SK-N-SH treated with all-trans-retinoic acid at 6 μM for 48 hours (cell line): ENCODE measurements around the gene DPYSL4.

Experiments
- ARNTL ChIP-seq: fragments of 450-650 bp; formaldehyde crosslinking; IDR thresholded peaks from 2 replicates; pipeline ENCODE4 v1.5.0; 2020; ENCODE audit warnings: low read depth, mild to moderate bottlenecking, moderate library complexity, borderline replicate concordance
- BACH2 ChIP-seq: fragments of 250-450 bp; sonication (Bioruptor Pico); IDR thresholded peaks from 2 replicates; pipeline ENCODE4 v1.9.0; 2021; ENCODE audit warnings: mild to moderate bottlenecking, borderline replicate concordance
- CREB5 ChIP-seq: fragments of 250-450 bp; sonication (Bioruptor Pico); IDR thresholded peaks from 2 replicates; pipeline ENCODE4 v1.5.1; 2020; ENCODE audit warnings: low read depth, mild to moderate bottlenecking, moderate library complexity
- ESRRG ChIP-seq: fragments of 250-450 bp; sonication (Bioruptor Pico); IDR thresholded peaks from 2 replicates; pipeline ENCODE4 v1.6.1; 2021; ENCODE audit warnings: mild to moderate bottlenecking
- OSR1 ChIP-seq: fragments of 250-450 bp; sonication (Bioruptor Pico); IDR thresholded peaks from 2 replicates; pipeline ENCODE4 v1.8.0; 2022; ENCODE audit warnings: moderate library complexity, mild to moderate bottlenecking, inconsistent platforms
- PPARA ChIP-seq: fragments of 250-450 bp; sonication (Bioruptor Pico); IDR thresholded peaks from 2 replicates; pipeline ENCODE4 v1.5.0; 2020; ENCODE audit warnings: mild to moderate bottlenecking, borderline replicate concordance
- RARB ChIP-seq: fragments of 250-450 bp; sonication (Bioruptor Pico); IDR thresholded peaks from 2 replicates; pipeline ENCODE4 v1.8.0; 2021; ENCODE audit warnings: mild to moderate bottlenecking, moderate library complexity
- TOX ChIP-seq: fragments of 250-450 bp; sonication (Bioruptor Pico); IDR thresholded peaks from 2 replicates; pipeline ENCODE4 v1.8.0; 2021; ENCODE audit warnings: mild to moderate bottlenecking, moderate library complexity, borderline replicate concordance
- ZC3H10 ChIP-seq: fragments of 250-450 bp; sonication (Bioruptor Pico); IDR thresholded peaks from 2 replicates; pipeline ENCODE4 v1.5.1; 2021; ENCODE audit warnings: mild to moderate bottlenecking, moderate library complexity
- ZFP3 ChIP-seq: fragments of 250-450 bp; sonication (Bioruptor Pico); IDR thresholded peaks from 2 replicates; pipeline ENCODE4 v1.5.0; 2020; ENCODE audit warnings: mild to moderate bottlenecking, moderate library complexity
- ZFP30 ChIP-seq: fragments of 450-650 bp; formaldehyde crosslinking; IDR thresholded peaks from 2 replicates; pipeline ENCODE4 v1.5.0; 2022; ENCODE audit warnings: mild to moderate bottlenecking, moderate library complexity
- ZNF8 ChIP-seq: fragments of 450-650 bp; formaldehyde crosslinking; IDR thresholded peaks from 2 replicates; pipeline ENCODE4 v1.5.0; 2020; ENCODE audit warnings: mild to moderate bottlenecking, moderate library complexity
- TF ChIP-seq, protein P1 (sequence below): fragments of 250-450 bp; sonication (Bioruptor Pico); IDR thresholded peaks from 2 replicates; pipeline ENCODE4 v1.5.1; 2021; ENCODE audit warnings: mild to moderate bottlenecking, moderate library complexity
- TF ChIP-seq, protein P2 (sequence below): fragments of 250-450 bp; sonication (Bioruptor Pico); IDR thresholded peaks from 2 replicates; pipeline ENCODE4 v1.8.0; 2020; ENCODE audit warnings: mild to moderate bottlenecking, moderate library complexity, borderline replicate concordance

DNA sequence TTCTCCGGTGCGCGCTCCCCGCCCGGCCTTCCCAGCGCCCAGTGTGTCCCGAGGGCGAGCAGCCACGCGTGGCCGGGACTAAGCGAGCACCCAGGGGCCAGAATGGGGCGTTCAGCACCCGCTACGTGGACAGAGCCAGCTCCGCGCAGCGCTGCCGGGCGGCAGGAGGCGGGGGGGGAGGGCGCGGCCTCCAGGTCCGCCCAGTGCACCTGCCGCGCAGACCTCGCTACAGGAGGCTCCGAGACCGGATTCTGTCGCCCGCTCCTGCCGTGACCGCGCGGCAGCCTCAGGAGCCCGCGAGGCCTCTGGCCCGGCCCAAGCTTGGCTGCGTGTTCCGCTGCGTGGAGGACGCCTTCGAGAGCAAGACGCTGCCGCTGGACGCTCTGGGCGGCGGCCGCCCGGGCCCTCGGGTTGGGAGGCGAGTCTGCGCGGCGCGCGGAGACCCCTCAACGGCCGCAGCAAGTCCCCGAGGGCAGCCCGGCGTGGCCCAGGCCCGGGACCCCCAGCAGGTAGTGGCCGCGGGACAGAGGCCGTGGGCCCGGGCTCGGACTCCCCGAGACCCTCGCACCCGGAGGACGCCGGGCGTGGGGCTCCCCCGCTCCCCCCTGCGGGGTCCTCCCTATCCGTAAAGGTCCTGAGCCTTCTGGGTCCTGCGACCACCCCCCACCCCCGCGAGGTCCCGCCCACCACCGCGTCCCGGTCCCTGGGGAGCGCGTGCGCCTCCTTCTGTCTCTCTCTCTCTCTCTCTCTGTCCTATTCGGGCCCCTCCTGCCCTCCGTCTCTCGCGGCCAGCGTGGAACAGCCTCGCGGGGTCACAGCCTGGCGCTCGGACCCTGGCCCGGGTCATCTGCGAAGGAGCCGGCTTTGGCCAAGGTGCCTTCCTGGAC, 904 bp upstream of the DPYSL4 start:
- TF ChIP-seq BACH2 (CRISPR knock-in tag) = no peak
- no peak for TF ChIP-seq CREB5 (CRISPR knock-in tag)
- no peak for TF ChIP-seq ESRRG (CRISPR knock-in tag)
- TF ChIP-seq RARB (CRISPR knock-in tag) = no peak
- no peak for TF ChIP-seq PPARA (CRISPR knock-in tag)
- TF ChIP-seq ZFP30 (CRISPR knock-in tag) = no peak
- no peak for TF ChIP-seq ZNF8 (CRISPR knock-in tag)
- no peak for TF ChIP-seq ZC3H10 (CRISPR knock-in tag)
- no peak for TF ChIP-seq OSR1 (CRISPR knock-in tag)
- TF ChIP-seq, protein P1, sequence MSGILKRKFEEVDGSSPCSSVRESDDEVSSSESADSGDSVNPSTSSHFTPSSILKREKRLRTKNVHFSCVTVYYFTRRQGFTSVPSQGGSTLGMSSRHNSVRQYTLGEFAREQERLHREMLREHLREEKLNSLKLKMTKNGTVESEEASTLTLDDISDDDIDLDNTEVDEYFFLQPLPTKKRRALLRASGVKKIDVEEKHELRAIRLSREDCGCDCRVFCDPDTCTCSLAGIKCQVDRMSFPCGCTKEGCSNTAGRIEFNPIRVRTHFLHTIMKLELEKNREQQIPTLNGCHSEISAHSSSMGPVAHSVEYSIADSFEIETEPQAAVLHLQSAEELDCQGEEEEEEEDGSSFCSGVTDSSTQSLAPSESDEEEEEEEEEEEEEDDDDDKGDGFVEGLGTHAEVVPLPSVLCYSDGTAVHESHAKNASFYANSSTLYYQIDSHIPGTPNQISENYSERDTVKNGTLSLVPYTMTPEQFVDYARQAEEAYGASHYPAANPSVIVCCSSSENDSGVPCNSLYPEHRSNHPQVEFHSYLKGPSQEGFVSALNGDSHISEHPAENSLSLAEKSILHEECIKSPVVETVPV (CRISPR knock-in tag) = no peak
- TF ChIP-seq TOX (CRISPR knock-in tag) = no peak
- TF ChIP-seq, protein P2, sequence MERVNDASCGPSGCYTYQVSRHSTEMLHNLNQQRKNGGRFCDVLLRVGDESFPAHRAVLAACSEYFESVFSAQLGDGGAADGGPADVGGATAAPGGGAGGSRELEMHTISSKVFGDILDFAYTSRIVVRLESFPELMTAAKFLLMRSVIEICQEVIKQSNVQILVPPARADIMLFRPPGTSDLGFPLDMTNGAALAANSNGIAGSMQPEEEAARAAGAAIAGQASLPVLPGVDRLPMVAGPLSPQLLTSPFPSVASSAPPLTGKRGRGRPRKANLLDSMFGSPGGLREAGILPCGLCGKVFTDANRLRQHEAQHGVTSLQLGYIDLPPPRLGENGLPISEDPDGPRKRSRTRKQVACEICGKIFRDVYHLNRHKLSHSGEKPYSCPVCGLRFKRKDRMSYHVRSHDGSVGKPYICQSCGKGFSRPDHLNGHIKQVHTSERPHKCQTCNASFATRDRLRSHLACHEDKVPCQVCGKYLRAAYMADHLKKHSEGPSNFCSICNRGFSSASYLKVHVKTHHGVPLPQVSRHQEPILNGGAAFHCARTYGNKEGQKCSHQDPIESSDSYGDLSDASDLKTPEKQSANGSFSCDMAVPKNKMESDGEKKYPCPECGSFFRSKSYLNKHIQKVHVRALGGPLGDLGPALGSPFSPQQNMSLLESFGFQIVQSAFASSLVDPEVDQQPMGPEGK = no peak
- no peak for TF ChIP-seq ZFP3 (CRISPR knock-in tag)
- no peak for TF ChIP-seq ARNTL (CRISPR knock-in tag)
